Activated CD4-positive, alpha-beta T cell treated with anti-CD3 and anti-CD28 coated beads, Interleukin-2, Interleukin-6, amounts not matched to agents 100 ng/mL and 50 ng/mL, durations not matched to agents 16 hours and 8 hours (primary cell): ENCODE data around the gene TTLL5.
"Not testable (repeated sequence)": the region's sequence is repeated elsewhere in the genome, so short reads cannot be mapped to it uniquely, and the experiment has no call there.

Source experiments
- DNase-seq: peaks from one replicate; pipeline ENCODE4 v3.0.0-alpha.2; 2020

TTLL5 gene

DNA sequence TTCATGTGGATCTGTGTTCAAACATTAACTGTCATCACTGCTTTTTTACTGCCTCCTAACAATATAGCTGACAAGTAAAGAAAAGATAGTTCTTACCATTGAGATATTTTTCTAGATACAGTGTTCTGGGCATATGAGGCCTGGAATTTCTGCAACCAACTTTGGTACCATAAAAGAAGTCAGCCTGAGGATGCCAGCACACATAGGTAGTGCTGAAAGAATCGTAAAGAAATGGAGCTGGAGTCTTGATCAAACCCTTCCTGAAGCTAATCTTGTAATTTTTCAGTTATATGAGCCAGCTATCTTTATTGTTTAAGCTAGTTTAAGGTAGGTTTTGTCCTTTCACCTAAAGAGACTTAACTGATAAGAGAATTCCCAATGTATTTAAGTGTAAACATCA, 11.7 kb upstream of the TTLL5 start:
- no peak for DNase-seq

- DNase-seq: no peak
Measured at GRCh38 chr14:75649773-75650172, 11.3 kb upstream of the TTLL5 start.

DNA sequence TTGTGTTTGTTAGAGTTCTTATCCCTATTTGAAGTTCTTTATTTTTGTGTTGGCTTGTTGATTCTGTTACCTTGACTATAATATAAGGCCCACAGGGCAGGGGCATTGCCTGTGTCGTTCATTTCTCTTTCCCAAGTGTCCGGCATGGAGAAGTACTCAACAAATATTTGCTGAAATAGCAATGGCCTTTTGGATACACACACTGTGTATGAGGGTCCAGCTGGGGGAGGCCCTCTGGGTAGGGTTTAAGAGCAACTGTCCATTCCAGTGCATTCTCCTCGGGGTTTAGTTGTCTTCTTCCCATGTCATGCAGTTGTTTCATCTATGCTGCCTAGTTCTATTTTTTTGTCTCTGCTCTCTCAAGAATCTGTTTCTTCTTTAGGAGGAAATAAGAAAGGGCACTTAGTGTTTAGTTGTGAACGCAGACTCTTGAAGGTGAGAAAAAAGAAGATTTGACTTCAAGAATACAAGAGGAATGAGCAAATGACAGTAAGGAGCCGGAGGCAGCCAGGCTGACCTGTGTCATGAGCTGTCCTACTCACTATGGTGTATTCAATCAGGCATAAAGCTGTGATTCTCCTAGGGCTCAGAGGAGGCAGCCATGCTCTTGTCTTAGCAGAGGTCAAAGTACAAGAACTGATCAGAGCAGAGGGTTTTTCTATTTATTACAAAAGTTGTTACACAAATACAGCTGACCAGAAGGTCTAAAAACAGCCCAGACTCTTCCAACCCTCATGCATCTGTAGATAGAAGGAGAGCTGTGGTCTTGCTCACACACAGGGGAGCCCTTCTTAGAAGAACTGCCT, 10.6 kb upstream of the TTLL5 start:
- no peak for DNase-seq

DNA sequence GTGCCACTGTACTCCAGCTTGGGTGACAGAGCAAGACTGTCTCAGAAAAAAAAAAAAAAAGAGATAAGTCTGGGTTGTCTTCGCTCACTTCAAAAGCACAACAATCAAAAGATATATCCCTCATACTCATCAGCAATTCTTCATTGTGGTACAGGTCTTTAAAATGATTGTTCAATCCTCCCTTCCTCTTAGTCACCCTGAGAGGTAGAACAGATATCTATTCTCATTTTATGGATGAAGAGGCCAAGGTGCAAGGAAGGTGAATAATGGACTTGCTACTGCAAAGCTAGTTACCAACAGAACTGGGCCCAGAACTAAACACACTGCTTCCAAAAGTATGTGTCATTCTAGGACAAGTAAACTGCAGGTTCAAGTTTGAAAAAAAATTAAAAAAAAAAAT, 7.5 kb upstream of the TTLL5 start:
- no peak for DNase-seq

DNA sequence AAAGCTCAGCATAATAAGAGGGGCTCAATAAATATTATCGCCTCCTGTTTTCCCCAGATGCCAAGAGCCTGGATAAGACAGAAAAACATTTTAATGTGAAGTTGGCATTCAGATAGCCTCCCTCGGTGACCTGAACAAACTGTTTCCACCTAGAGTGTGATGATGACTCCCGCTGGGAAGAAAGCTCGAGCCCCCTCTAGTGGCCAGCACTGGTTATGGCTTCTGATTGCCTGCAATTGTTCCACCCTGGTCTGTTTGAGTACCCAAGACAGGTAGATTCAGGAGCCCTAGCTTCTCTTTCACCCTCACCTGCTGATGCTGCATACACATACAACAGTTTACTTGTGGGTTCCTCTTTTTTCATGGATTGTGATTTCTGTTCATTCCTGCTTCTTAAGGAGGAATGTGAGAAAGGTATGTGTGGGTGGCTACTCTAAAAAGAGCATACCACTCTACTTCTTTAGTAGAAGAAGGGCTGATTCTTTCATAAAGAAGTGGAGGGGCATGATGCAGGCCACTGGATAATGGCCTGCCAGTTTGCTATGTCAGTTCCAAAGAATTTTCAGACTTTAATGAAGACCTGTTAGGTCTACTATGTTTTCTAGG, 6.8 kb upstream of the TTLL5 start:
- DNase-seq: peak; percentile 86

DNA sequence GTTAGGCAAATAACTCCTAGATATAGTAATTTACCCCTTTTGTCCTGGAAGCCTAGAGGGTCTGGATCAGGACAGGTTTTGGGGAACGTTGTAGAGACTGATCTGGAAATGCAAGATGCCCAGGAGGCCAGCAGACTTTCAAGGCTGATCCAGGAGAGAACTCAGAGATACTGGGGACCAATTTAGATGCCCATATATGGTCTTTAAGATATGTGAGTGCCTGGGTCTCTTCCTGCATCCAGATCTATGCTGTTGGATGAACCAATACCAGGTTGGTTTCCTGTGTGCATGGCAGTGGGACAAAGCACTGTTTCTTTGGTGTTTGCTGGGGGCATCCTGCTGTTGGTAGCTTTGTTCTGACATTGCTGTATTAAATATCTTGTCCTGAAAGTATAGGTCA, 5.8 kb upstream of the TTLL5 start:
- no peak for DNase-seq

DNA sequence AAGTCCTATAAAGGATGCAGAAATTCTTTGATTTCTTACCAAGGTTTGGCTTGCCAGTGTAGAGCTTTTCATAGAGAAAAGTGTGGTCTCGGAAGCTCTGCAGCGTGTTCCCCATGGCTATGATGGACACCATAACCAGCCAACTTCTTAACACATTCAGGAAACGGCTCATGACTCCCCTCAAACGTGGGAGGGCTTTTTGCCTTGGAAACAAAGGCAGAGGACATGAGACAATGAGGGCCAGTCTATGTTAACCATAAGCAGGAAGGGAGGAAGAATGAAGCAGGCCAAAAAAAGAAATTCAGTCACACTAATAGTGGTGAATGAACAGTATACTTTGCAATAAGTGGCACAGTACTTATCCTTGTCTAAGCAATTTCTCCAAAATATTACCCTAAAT, 3.7 kb upstream of the TTLL5 start:
- no peak for DNase-seq

- DNase-seq: no peak
Measured at GRCh38 chr14:75658957-75659356, 2.1 kb upstream of the TTLL5 start.

DNA sequence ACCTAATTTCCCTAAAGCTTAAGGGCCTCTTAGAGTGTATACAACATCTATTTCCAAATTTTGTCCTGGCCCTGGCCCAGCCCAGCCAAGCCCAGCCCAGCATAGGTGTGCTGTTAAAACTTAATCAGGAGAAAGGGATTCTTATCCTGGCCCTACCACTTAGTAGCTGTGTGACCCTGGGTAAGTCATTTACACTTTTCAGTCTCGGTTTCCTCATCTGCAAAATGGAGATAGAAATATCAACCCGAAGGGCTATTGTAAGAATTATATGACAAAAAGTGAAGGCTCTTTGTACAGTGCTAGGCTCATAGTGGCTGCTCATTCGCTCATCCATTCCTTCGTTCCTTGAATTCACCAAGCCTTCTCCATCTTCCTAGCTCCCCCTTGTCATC, 812 bp upstream of the TTLL5 start:
- no peak for DNase-seq

GRCh38 chr14:75661499-75661814, 411 bp downstream of the TTLL5 start:
- DNase-seq: no peak

DNA sequence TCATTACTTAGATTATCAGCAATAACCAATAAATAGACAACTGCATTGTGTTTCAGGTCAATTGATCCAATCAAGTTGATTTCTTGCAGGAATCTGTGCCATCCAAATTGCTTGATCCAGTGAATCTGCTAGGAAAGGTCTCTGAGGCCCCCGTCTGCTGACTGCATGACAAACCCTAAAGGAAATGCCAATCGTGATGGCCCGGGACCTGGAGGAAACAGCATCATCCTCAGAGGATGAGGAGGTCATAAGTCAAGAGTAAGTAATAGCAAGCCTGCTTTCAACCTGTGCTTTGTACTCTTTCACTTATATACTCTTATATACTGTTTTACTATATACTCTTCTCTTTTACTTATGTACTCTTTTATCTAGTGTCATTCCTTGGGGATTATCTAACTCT, 1.9 kb downstream of the TTLL5 start:
- DNase-seq: no peak

DNA sequence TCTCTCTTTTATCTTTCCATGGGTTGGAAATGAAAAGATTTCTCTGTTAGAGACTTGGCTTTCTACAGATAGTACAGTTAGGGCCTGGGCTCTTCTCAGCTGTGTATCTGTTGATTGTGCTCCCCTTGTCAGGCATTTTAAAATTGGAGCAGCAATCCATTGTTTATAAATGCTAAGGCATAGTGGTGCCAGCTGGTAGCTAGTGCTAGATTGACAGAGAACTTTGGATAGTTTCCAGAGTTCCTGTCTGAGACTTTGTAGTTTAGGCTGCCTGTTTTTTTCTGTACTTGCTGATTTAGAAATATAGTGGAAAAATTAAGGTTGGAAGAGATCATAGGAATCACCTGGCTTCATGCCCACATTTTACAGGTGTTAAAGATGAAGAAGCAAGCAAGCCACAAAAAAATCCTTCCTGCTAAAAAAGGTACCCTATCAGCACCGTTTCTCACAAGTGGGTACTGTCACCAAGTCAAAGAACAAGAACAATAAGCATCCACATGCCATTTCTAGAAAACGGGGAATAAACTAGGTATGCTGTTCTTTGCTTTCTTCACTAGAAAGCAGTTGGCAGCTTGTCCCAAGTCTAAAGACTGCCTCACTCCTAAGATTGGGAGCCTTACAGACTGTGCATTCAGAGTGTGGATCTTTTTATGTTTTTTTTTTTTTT, 6.2 kb downstream of the TTLL5 start:
- no peak for DNase-seq

DNA sequence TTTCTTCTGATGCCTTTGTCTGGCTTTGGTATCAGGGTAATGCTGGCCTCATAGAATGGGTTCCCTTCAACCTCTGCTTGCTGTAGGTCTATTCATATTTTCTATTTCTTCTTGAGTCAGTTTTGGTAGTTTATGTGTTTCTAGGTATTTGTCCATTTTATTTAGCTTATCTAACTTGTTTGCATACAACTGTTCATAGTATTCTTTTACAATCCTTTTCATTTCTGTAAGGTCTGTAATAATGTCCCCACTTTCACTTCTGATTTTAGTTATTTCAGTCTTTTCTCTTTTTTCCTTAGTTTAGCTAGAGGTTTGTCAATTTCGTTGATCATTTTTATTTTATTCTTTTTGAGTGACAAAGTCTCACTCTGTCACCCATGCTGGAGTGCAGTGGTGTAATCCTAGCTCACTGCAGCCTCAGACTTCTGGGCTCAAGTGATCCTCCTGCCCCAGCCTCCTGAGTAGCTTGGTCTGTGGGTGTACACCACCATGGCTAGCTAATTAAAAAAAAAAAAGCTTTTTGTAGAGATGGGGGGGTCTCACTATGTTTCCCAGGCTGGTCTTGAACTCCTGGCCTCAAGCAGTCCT, 11.7 kb downstream of the TTLL5 start:
- peak; percentile 39 for DNase-seq

DNA sequence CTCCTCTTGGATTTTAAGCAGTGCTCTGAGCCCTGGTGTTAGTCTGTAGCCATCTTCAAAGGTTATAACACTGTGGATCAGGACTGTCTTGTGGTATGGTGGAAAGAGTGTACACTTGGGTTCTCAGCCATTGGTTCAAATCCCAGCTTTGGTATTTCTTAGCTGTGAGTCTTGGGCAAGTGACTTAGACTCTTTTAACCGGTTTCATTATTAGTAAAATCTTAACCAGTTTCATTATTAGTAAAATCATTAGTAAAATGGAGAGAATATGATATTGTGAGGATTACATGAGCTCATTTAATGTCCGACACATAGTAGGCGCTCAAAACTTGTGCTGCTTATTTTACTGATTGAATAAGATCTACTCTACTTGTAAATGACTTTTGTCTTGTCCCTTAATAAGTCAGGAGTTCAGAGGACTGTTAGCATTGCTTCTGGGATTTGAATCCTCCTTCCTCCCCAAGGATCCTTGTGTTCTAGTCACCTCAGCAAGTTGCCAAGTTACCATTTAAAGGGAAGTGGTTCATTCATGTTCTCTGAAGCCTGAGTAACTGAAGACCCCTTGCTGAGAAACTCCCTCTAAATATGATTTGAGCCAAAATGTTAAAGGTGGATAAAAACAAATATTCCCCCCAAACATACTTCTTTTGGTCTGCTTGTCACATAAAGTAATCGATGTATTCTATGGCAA, 12.4 kb downstream of the TTLL5 start:
- DNase-seq: peak; percentile 77

DNA sequence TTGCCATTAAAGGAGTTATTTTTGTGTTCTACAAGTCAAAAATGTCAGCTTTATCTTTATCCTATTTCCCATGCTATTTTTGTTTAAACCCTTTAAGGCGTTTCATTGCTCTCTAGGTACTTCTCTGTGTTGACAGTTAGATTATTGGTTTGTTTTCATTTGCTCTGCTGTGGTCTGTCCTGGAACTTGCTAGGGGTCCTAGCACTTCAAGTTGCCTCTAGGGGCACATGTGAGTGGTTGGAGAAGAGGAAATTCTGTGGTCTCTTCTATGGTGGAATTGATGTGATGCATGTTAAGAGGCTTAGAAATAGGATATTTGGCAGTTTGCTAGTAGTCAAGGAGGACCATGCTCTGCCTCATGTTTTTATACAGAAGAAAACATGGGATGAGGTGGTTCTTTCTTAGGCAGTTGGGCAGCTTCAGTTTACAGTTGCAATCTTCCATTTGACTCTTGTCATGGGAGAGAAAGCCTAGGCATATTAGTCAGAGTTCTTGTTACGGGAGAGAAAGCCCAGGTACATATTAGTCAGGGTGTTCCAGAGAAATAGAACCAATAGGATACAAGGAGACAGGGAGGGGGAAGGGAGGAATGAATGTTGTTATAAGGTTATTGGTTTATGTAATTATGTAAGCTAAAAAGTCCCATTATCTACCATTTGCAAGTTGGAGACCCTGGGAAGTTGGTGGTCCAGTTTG, 14.4 kb downstream of the TTLL5 start:
- DNase-seq: no peak

- no peak for DNase-seq
Measured at GRCh38 chr14:75685910-75686309, 24.9 kb downstream of the TTLL5 start.

DNA sequence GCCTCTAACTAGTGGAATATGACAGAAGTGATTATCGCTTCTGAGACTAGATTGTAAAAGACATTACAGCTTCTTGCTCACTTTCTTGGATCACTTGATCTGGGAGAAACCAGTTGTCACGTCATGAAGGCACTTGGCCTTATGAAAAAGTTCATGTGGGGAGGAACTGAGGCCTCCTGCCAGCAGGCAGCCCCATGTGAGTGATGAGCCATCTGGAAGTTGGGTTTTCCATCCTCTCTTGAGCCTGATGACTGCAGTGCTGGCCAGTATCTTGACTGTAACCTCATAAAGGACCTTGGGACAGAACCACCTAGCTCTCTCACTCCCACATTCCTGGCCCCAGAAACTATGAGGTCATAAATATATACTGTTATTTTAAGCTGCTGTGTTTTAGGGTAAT, 28.0 kb downstream of the TTLL5 start:
- DNase-seq: no peak

- DNase-seq: no peak
Measured at GRCh38 chr14:75690010-75690409, 29.0 kb downstream of the TTLL5 start.

DNA sequence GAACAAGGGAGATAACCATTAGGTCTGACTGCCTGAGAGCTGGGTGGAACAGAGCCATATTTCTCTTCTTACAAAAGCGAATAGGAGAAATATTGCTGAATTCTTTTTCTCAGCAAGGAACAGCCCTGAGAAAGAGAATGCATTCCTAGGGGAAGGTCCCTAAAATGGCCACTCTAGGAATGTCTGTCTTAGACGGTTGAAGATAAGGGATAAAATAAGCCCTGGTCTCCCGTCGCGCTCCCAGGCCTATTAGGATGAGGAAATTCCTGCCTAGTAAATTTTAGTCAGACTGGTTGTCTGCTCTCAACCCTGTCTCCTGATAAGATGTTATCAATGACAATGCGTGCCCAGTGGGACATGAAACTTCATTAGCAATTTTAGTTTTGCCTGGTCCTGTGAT, 34.0 kb downstream of the TTLL5 start:
- DNase-seq: not testable (repeated sequence)

DNA sequence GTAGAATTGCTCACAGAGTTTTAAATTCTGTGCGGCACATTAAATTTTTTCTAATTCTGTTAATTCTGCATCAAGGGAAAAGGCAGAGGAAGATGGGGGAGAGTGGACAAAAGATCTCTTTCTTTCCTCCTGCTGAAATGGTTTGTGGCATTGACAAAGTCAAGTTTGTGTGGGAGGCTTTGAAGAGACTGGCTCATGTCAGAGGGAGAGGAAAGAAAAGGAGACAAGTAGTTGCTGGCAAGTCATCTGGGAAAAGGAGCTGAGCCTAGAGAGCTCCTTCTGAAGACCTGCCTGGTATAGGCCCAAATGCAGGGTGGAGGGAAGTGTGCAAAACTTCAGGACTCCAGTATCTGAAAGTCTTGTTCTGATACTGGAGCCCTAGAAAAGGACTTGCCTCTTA, 36.3 kb downstream of the TTLL5 start:
- DNase-seq: no peak

DNA sequence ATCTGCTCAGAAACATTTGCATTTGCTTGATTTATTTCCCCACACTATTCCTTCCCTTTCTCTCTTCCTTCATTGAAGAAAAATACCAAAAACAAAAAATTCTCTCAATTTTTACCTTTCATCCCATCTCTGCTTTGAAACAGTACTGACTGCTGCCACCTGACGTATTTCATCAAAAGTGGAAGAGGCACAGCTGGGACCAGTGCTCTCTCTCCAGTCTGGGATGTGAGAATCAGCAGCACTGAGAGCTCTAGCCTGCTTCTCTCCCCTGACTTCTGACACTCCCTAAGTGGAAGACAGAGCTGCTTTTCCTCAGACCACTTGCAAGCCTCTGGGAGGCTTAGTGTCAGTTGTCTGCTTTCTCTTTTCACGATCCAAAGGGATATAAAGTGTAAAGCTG, 36.9 kb downstream of the TTLL5 start:
- DNase-seq: no peak

DNA sequence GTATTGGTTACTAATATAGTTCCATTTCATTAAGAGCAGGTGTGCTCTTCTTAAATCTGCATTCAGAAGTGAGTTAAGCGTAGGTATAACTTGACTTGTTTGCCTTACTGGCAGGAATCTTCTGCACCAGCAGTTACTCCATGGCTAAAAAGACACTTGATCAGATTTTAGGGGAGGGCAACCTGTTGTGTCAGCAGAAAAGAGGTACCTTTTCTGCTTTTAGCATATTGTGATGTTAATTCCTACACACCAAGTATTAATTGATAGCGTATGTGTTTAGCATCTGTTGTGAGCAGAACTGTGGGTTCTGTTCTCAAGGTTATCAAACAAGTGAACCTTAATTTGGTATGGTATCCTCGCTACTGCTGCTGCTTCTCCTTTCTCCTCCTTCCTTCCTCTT, 38.3 kb downstream of the TTLL5 start:
- no peak for DNase-seq

GRCh38 chr14:75700295-75700694, 39.2 kb downstream of the TTLL5 start:
- no peak for DNase-seq
